A673 (cell line): Measurements from ENCODE around the gene ZGRF1.

ENCODE experiments used
- CTCF ChIP-seq: fragments of 300-800, 200-600 bp; sonication (generic); conservative IDR thresholded peaks from 2 replicates; pipeline ENCODE4 v1.5.1; 2017; ENCODE audit warnings: low read depth, mild to moderate bottlenecking, antibody characterized with exemption, low read length, moderate library complexity, mixed read lengths
- EZH2 ChIP-seq: fragments of 200-600 bp; sonication (generic); IDR thresholded peaks from 2 replicates; pipeline ENCODE4 v1.6.1; 2017; ENCODE audit warnings: borderline replicate concordance, low read depth, mild to moderate bottlenecking, mixed read lengths, antibody characterized with exemption, low read length; ENCODE audit not compliant: poor library complexity, severe bottlenecking

GRCh38 chr4:112567536-112567935 is 69.2 kb downstream of the ZGRF1 start:
- no peak for TF ChIP-seq CTCF
- TF ChIP-seq EZH2 = no peak
